AG10803 (cell line): Measurements from ENCODE around the gene DOCK8.
A peak's percentile ranks its signal among the peaks of the same experiment; 100 is the strongest.

ENCODE experiments used
- DNase-seq: peaks from one replicate; pipeline ENCODE4 v3.0.0; 2010; ENCODE audit warnings: low read depth
- H3K4me3 ChIP-seq: 2 replicates; pipeline ENCODE4 v1.5.1; 2011; ENCODE audit warnings: mild to moderate bottlenecking, low read length, control low read depth
- CTCF ChIP-seq: conservative IDR thresholded peaks from 2 replicates; pipeline ENCODE4 v1.5.1; 2011; ENCODE audit warnings: mild to moderate bottlenecking, low read length, control low read depth, inconsistent platforms

The DOCK8 gene

GRCh38 chr9:426264-426663, 211.6 kb downstream of the DOCK8 start:
- DNase-seq: no peak
- TF ChIP-seq CTCF: no peak
- no peak overlapping the region for H3K4me3 ChIP-seq

GRCh38 chr9:426976-427375, 212.3 kb downstream of the DOCK8 start:
- H3K4me3 ChIP-seq: no peak overlapping the region
- no peak for TF ChIP-seq CTCF
- DNase-seq: no peak

GRCh38 chr9:431701-432100, 217.0 kb downstream of the DOCK8 start:
- DNase-seq: no peak
- no peak for TF ChIP-seq CTCF
- H3K4me3 ChIP-seq: no peak overlapping the region

- TF ChIP-seq CTCF: no peak
Observed at GRCh38 chr9:436482-436881, 221.8 kb downstream of the DOCK8 start.

GRCh38 chr9:437066-437465, 222.4 kb downstream of the DOCK8 start:
- no peak overlapping the region for H3K4me3 ChIP-seq
- no peak for DNase-seq
- TF ChIP-seq CTCF: no peak

More at GRCh38 chr9:436482-436881, 221.8 kb downstream of the DOCK8 start:
- no peak for DNase-seq
- H3K4me3 ChIP-seq: no peak overlapping the region

GRCh38 chr9:437574-438001, 222.9 kb downstream of the DOCK8 start:
- no peak for TF ChIP-seq CTCF
- DNase-seq: peak; percentile 81
- no peak overlapping the region for H3K4me3 ChIP-seq

- H3K4me3 ChIP-seq: no peak overlapping the region
- TF ChIP-seq CTCF: no peak
- peak; percentile 53 for DNase-seq
Observed at GRCh38 chr9:438066-438465, 223.4 kb downstream of the DOCK8 start.
